GM23338 (cell line): ENCODE results near the gene PSMA7. TPM values are rescaled to one million over a fixed set of nuclear protein-coding genes. Genes with fewer than 3 reads are reported as not detected.

ENCODE experiments used
- ATAC-seq: fragments of 200-7000 bp; cut with Tn5 transposase; 3 replicates; pipeline ENCODE4 v1.9.1; 2020
- DNase-seq: peaks from one replicate; pipeline ENCODE4 v3.0.0-alpha.2; 2015; ENCODE audit warnings: low spot score
- H2AFZ ChIP-seq: fragments of 200-600 bp; sonication (generic); 2 replicates; pipeline ENCODE4 v1.8.0; 2016; ENCODE audit warnings: antibody characterized with exemption, mild to moderate bottlenecking, moderate library complexity
- H3F3A ChIP-seq: fragments of 200-600 bp; sonication (generic); replicated peaks from 2 replicates; pipeline ENCODE4 v1.8.0; 2017; ENCODE audit warnings: antibody characterized with exemption, mixed run types, low read depth
- H3K27ac ChIP-seq: fragments of 200-600 bp; sonication (generic); 2 replicates; pipeline ENCODE4 v1.6.1; 2016; ENCODE audit warnings: low read depth
- H3K27me3 ChIP-seq: fragments of 200-600 bp; sonication (generic); 2 replicates; pipeline ENCODE4 v1.8.0; 2016; ENCODE audit warnings: mild to moderate bottlenecking, mixed run types, moderate library complexity; ENCODE audit not compliant: insufficient read depth
- H3K36me3 ChIP-seq: fragments of 200-600 bp; sonication (generic); 2 replicates; pipeline ENCODE4 v1.8.0; 2016; ENCODE audit warnings: mild to moderate bottlenecking; ENCODE audit not compliant: insufficient read depth
- H3K4me1 ChIP-seq: fragments of 200-600 bp; sonication (generic); 2 replicates; pipeline ENCODE4 v1.8.0; 2016; ENCODE audit warnings: mild to moderate bottlenecking, moderate library complexity; ENCODE audit not compliant: insufficient read depth
- H3K4me2 ChIP-seq: fragments of 200-600 bp; sonication (generic); 2 replicates; pipeline ENCODE4 v1.7.1; 2017; ENCODE audit warnings: mixed run types
- H3K4me3 ChIP-seq: fragments of 200-600 bp; sonication (generic); 2 replicates; pipeline ENCODE4 v1.6.1; 2016; ENCODE audit warnings: mixed run types
- H3K79me2 ChIP-seq: fragments of 200-600 bp; sonication (generic); replicated peaks from 2 replicates; pipeline ENCODE4 v1.8.0; 2017; ENCODE audit warnings: mild to moderate bottlenecking; ENCODE audit not compliant: insufficient read depth
- H3K9me2 ChIP-seq: fragments of 200-600 bp; sonication (generic); 2 replicates; pipeline ENCODE4 v1.8.0; 2017; ENCODE audit not compliant: insufficient read depth
- H4K20me1 ChIP-seq: fragments of 200-600 bp; sonication (generic); replicated peaks from 2 replicates; pipeline ENCODE4 v1.8.0; 2017; ENCODE audit warnings: mild to moderate bottlenecking; ENCODE audit not compliant: insufficient read depth
- H3K27ac Mint-ChIP-seq: 2 replicates; pipeline ENCODE4 v1.8.0; 2020; ENCODE audit warnings: inconsistent platforms, mild to moderate bottlenecking, moderate library complexity, mixed read lengths
- H3K27me3 Mint-ChIP-seq: 3 replicates; pipeline ENCODE4 v1.8.0; 2022; ENCODE audit warnings: low read depth, mild to moderate bottlenecking, moderate library complexity, mixed read lengths, inconsistent platforms; ENCODE audit not compliant: insufficient read depth, poor library complexity
- H3K36me3 Mint-ChIP-seq: 3 replicates; pipeline ENCODE4 v1.8.0; 2021; ENCODE audit warnings: low read depth, mild to moderate bottlenecking, inconsistent platforms, moderate library complexity, mixed read lengths
- H3K4me1 Mint-ChIP-seq: 3 replicates; pipeline ENCODE4 v1.8.0; 2020; ENCODE audit warnings: mild to moderate bottlenecking, inconsistent platforms, mixed read lengths
- H3K4me3 Mint-ChIP-seq: 3 replicates; pipeline ENCODE4 v1.8.0; 2021; ENCODE audit warnings: moderate library complexity, mild to moderate bottlenecking, inconsistent platforms, mixed read lengths
- H3K9me3 Mint-ChIP-seq: 3 replicates; pipeline ENCODE4 v1.8.0; 2020; ENCODE audit warnings: moderate library complexity, mild to moderate bottlenecking, inconsistent platforms, mixed read lengths
- CREB1 ChIP-seq: fragments of 250-450 bp; sonication (Bioruptor Pico); IDR thresholded peaks from 2 replicates; pipeline ENCODE4 v1.5.0; 2020; ENCODE audit warnings: low read depth, mild to moderate bottlenecking, moderate library complexity
- CTCF ChIP-seq, 2 experiments: fragments of 200-600 bp in 1 of 2; sonication (generic) in 1 of 2; conservative IDR thresholded peaks; 2 replicates each; pipeline versions ENCODE4 v1.5.1 to v1.6.1; 2016 to 2017; ENCODE audit warnings: antibody characterized with exemption in 2 of 2, low read depth in 2 of 2, mild to moderate bottlenecking in 2 of 2, moderate library complexity in 1 of 2
- ETS1 ChIP-seq: IDR thresholded peaks from 2 replicates; pipeline ENCODE4 v1.6.1; 2016; ENCODE audit warnings: antibody characterized with exemption
- EZH2 ChIP-seq: fragments of 200-600 bp; sonication (generic); IDR thresholded peaks from one replicate; pipeline ENCODE4 v1.8.0; 2017; ENCODE audit warnings: antibody characterized with exemption, mild to moderate bottlenecking, low read depth; ENCODE audit not compliant: unreplicated experiment
- EZH2phosphoT487 ChIP-seq: fragments of 200-600 bp; sonication (generic); IDR thresholded peaks from one replicate; pipeline ENCODE4 v1.8.1; 2018; ENCODE audit warnings: antibody characterized with exemption; ENCODE audit not compliant: unreplicated experiment
- JUNB ChIP-seq: IDR thresholded peaks from one replicate; pipeline ENCODE4 v1.6.1; 2016; ENCODE audit warnings: antibody characterized with exemption; ENCODE audit not compliant: unreplicated experiment
- NANOG ChIP-seq: IDR thresholded peaks from 2 replicates; pipeline ENCODE4 v1.6.1; 2016; ENCODE audit warnings: antibody characterized with exemption, borderline replicate concordance
- POLR2AphosphoS5 ChIP-seq: IDR thresholded peaks from 2 replicates; pipeline ENCODE4 v1.6.1; 2016; ENCODE audit warnings: antibody characterized with exemption, low read depth
- REST ChIP-seq: IDR thresholded peaks from one replicate; pipeline ENCODE4 v1.6.1; 2018; ENCODE audit warnings: antibody characterized with exemption; ENCODE audit not compliant: unreplicated experiment
- STAT1 ChIP-seq: IDR thresholded peaks from one replicate; pipeline ENCODE4 v1.6.1; 2016; ENCODE audit warnings: antibody characterized with exemption; ENCODE audit not compliant: unreplicated experiment
- ZNF114 ChIP-seq: fragments of 250-450 bp; sonication (Bioruptor Pico); IDR thresholded peaks from 2 replicates; pipeline ENCODE4 v1.5.0; 2020; ENCODE audit warnings: mild to moderate bottlenecking, moderate library complexity
- ZNF331 ChIP-seq: fragments of 250-450 bp; sonication (Bioruptor Pico); IDR thresholded peaks from 2 replicates; pipeline ENCODE4 v1.5.0; 2020; ENCODE audit warnings: low read depth, mild to moderate bottlenecking, moderate library complexity
- ZNF462 ChIP-seq: fragments of 250-450 bp; sonication (Bioruptor Pico); IDR thresholded peaks from 2 replicates; pipeline ENCODE4 v1.5.0; 2020; ENCODE audit warnings: mild to moderate bottlenecking, moderate library complexity
- polyA plus RNA-seq: library from polyadenylated mRNA; unstranded; fragments of >200 nt; fragmentation: Nextera tagmentation; extraction: Ambion mirVana; gene quantifications from 2 replicates; pipeline ENCODE4 v1.2.1, GENCODE V29; 2016
- total RNA-seq: library from RNA; depleted of rRNA; stranded (reverse); fragments of >200 nt; shearing (Covaris generic); gene quantifications from 2 replicates; pipeline ENCODE4 v1.2.3, GENCODE V29; 2014

The PSMA7 gene
- total and polyA plus RNA-seq, 2 experiments from 2014 or later = 357 to 628 TPM

- Mint-ChIP-seq H3K27ac (no peak overlapping the region), H3K4me1 (peaks cover 8% of the 10 kb centered on the region; the same call in 1 of the 3 replicates), H3K27me3 (peaks cover 8% of the 10 kb centered on the region), H3K36me3 (peaks cover 13% of the 10 kb centered on the region; the same call in 2 of the 3 replicates), H3K4me3 (no peak overlapping the region), H3K9me3 (peaks cover 46% of the 10 kb centered on the region)
- Histone ChIP-seq H3F3A (no peaks in the 10 kb centered on the region), H4K20me1 (no peaks in the 10 kb centered on the region), H3K27ac (no peak overlapping the region), H3K79me2 (no peaks in the 10 kb centered on the region), H3K27me3 (no peaks in the 10 kb centered on the region), H2AFZ (no peak overlapping the region), H3K9me2 (no peaks in the 10 kb centered on the region), H3K36me3 (no peaks in the 10 kb centered on the region), H3K4me2 (no peak overlapping the region), H3K4me1 (no peaks in the 10 kb centered on the region; the same call in 1 of the 2 replicates), H3K4me3 (no peak overlapping the region)
- ATAC-seq (no peak), DNase-seq (no peak)
- TF ChIP-seq STAT1 = no peak
- no peak for TF ChIP-seq CTCF (conservative IDR thresholded peaks at IDR 0.05; ENCODE audit: low read depth in 2 of 2)
- TF ChIP-seq JUNB = no peak
- TF ChIP-seq ZNF114 (CRISPR knock-in tag) = no peak
- TF ChIP-seq ZNF331 = no peak
- TF ChIP-seq NANOG = no peak
- no peak for TF ChIP-seq EZH2
- TF ChIP-seq EZH2phosphoT487 = no peak
- TF ChIP-seq ETS1 = no peak
- no peak for TF ChIP-seq CREB1 (CRISPR knock-in tag)
- no peak for TF ChIP-seq ZNF462
- TF ChIP-seq REST = no peak
- TF ChIP-seq POLR2AphosphoS5 = no peak
Measured at GRCh38 chr20:62112368-62112767, 30.8 kb downstream of the PSMA7 start.
